ENCODE data around the gene EMB. TPM values are rescaled to one million over a fixed set of nuclear protein-coding genes. Genes with fewer than 3 reads are reported as not detected.
"Not testable (repeated sequence)": the region's sequence is repeated elsewhere in the genome, so short reads cannot be mapped to it uniquely, and the experiment has no call there.

EMB gene
- total RNA-seq, 6 donors from 2014 or later = 4.7 to 34.0 (median 21.4) TPM

DNA sequence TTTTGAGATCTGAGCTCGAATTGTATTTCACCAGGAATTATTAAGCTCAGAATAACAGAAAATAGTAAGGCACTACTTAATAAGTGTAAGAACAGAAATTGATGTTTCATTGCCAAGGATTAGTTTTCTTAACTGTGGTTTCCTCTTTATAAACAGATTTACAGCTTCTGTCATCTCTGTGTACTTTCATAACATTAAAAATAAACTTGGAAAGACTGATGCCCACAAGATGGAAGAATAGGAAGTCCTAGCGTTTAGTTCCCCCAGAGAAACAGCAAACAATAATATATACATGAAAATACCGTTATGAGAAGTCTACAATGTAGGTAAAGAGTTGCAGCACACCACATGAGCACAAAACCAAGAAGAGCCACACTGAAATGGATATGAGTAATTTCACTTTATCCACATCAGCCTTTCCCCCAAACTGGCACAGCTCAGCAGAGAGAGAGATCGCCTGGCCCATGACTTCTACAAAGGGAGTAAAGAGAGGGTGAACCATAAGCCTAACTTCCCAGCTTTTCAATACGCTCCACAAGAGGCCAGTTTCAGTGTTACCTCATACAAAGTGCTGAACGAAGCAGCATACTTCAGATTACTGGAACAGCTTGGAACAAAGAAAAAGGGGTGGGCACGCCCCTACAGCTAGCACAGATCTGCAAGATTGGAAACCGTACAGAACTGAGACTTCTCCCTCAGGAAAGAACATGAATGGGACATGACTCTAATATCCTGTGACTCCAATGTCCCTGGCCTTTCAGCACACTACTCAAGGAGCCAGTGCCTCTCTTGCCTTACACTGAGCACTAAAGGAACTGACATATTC is 75.4 kb downstream of the EMB start:
- H3K4me3 ChIP-seq = no peak overlapping the region
- WGBS, 2 donors = 55 to 57% methylated on average over 7 to 8 of the region's 8 CpGs
- ATAC-seq (ENCODE audit: low FRiP score in 2 of 2) (peak in 1 of 2 donors; percentile 81), DNase-seq (no peak)
- no peaks in the 10 kb centered on the region for H3K36me3 ChIP-seq
- H3K27ac ChIP-seq = no peak overlapping the region
- H3K4me1 ChIP-seq = no peaks in the 10 kb centered on the region
- no peaks in the 10 kb centered on the region for H3K27me3 ChIP-seq
- H3K9me3 ChIP-seq = peaks cover 0 to 12% (median 7%) of the 10 kb centered on the region in 4 donors
- TF ChIP-seq CTCF (IDR thresholded peaks at IDR 0.05) (no peak), POLR2A (IDR thresholded peaks at IDR 0.05) (no peak), POLR2AphosphoS5 (IDR thresholded peaks at IDR 0.05) (no peak), EP300 (IDR thresholded peaks at IDR 0.05) (no peak)

GRCh38 chr5:50364535-50365309 is 76.4 kb downstream of the EMB start:
- H3K9me3 ChIP-seq = peaks cover 0 to 12% (median 7%) of the 10 kb centered on the region in 4 donors
- H3K4me3 ChIP-seq; DNase-seq; H3K27ac ChIP-seq; H3K4me1 ChIP-seq; ATAC-seq (ENCODE audit: low FRiP score in 2 of 2); H3K36me3 ChIP-seq; H3K27me3 ChIP-seq: not testable (repeated sequence)
- WGBS, 2 donors = 73 to 75% methylated on average over 6 of the region's 6 CpGs

GRCh38 chr5:50359187-50359586 is 81.9 kb downstream of the EMB start:
- ATAC-seq (ENCODE audit: low FRiP score in 2 of 2) (no peak), DNase-seq (no peak)
- H3K27ac ChIP-seq = no peak overlapping the region
- no peaks in the 10 kb centered on the region for H3K4me1 ChIP-seq
- no peaks in the 10 kb centered on the region for H3K9me3 ChIP-seq
- H3K36me3 ChIP-seq = no peaks in the 10 kb centered on the region
- H3K4me3 ChIP-seq = no peak overlapping the region
- no peak for TF ChIP-seq POLR2A (IDR thresholded peaks at IDR 0.05)
- TF ChIP-seq CTCF (IDR thresholded peaks at IDR 0.05) = no peak
- no peak for TF ChIP-seq EP300 (IDR thresholded peaks at IDR 0.05)
- TF ChIP-seq POLR2AphosphoS5 (IDR thresholded peaks at IDR 0.05) = no peak
- no peaks in the 10 kb centered on the region for H3K27me3 ChIP-seq

GRCh38 chr5:50352382-50352781 is 88.7 kb downstream of the EMB start:
- TF ChIP-seq CTCF (IDR thresholded peaks at IDR 0.05) = no peak
- no peak for TF ChIP-seq POLR2AphosphoS5 (IDR thresholded peaks at IDR 0.05)
- no peak for TF ChIP-seq POLR2A (IDR thresholded peaks at IDR 0.05)
- TF ChIP-seq EP300 (IDR thresholded peaks at IDR 0.05) = no peak
- WGBS, 2 donors = 82 to 85% methylated on average over 2 of the region's 2 CpGs
- no peak for ATAC-seq (ENCODE audit: low FRiP score in 2 of 2)
- no peak for DNase-seq
- Histone ChIP-seq H3K4me1 (no peaks in the 10 kb centered on the region), H3K9me3 (no peaks in the 10 kb centered on the region), H3K27me3 (no peaks in the 10 kb centered on the region), H3K27ac (no peak overlapping the region), H3K4me3 (no peak overlapping the region), H3K36me3 (no peaks in the 10 kb centered on the region)

Other genes with a start within 250 kb of the EMB start
- gene PARP8, start 225.3 kb upstream of the EMB start, total RNA-seq = 10 to 100 TPM; 33.3 to 64.1 (median 34.6) TPM

Data from upper lobe of left lung (tissue), 6 donors.